HepG2 (cell line): ENCODE measurements around the gene LAMC3. TPM values are rescaled to one million over a fixed set of nuclear protein-coding genes. Genes with fewer than 3 reads are reported as not detected.

Source experiments
- CC2D1A ChIP-seq: sonication (generic); formaldehyde crosslinking; IDR thresholded peaks from 2 replicates; pipeline ENCODE4 v1.8.1; 2023; ENCODE audit warnings: mild to moderate bottlenecking, missing genetic modification reagents
- CENPX ChIP-seq: sonication (generic); formaldehyde crosslinking; IDR thresholded peaks from 2 replicates; pipeline ENCODE4 v1.9.0; 2021; ENCODE audit warnings: mild to moderate bottlenecking, missing genetic modification reagents, moderate library complexity
- FOSL1 ChIP-seq: sonication (generic); formaldehyde crosslinking; IDR thresholded peaks from 2 replicates; pipeline ENCODE4 v1.9.0; 2021; ENCODE audit warnings: missing genetic modification reagents, borderline replicate concordance
- FOXJ3 ChIP-seq: sonication (generic); formaldehyde crosslinking; IDR thresholded peaks from 2 replicates; pipeline ENCODE4 v1.4.0; 2020; ENCODE audit warnings: missing genetic modification reagents, mild to moderate bottlenecking, borderline replicate concordance
- HNRNPH1 ChIP-seq: fragments of 200-400 bp; formaldehyde crosslinking; optimal IDR thresholded peaks from 2 replicates; pipeline ENCODE3; 2017; ENCODE audit warnings: mild to moderate bottlenecking, low read depth, low read length
- MIER2 ChIP-seq: IDR thresholded peaks from 2 replicates; pipeline ENCODE4 v1.6.1; 2016; ENCODE audit warnings: missing biosample characterization, missing genetic modification reagents
- NONO ChIP-seq, 2 experiments: fragments of 450-650 bp in 1 of 2; sonication (generic) in 1 of 2; formaldehyde crosslinking in 1 of 2; IDR thresholded peaks in 1 of 2; conservative IDR thresholded peaks in 1 of 2; 2 replicates each; pipeline versions ENCODE4 v1.6.1 to v1.8.0; 2017 to 2022; ENCODE audit warnings: mild to moderate bottlenecking in 1 of 2, missing genetic modification reagents in 1 of 2, moderate library complexity in 1 of 2
- SOX6 ChIP-seq, 2 experiments: fragments of 450-650 bp in 1 of 2; sonication (generic) in 1 of 2; formaldehyde crosslinking in 1 of 2; IDR thresholded peaks; 2 replicates each; pipeline versions ENCODE4 v1.4.0 to v1.6.1; 2017 to 2020; ENCODE audit warnings: antibody characterized with exemption in 1 of 2, mild to moderate bottlenecking in 1 of 2, missing genetic modification reagents in 1 of 2
- ZBTB3 ChIP-seq: sonication (generic); formaldehyde crosslinking; IDR thresholded peaks from 2 replicates; pipeline ENCODE4 v1.4.0; 2020; ENCODE audit warnings: low read depth, mild to moderate bottlenecking, moderate library complexity, missing genetic modification reagents, borderline replicate concordance
- ZEB1 ChIP-seq: IDR thresholded peaks from 2 replicates; pipeline ENCODE4 v1.6.1; 2012; ENCODE audit warnings: mild to moderate bottlenecking, low read depth, inconsistent platforms; ENCODE audit not compliant: insufficient replicate concordance
- ZFP36L1 ChIP-seq: sonication (generic); formaldehyde crosslinking; IDR thresholded peaks from 2 replicates; pipeline ENCODE4 v1.8.0; 2022; ENCODE audit warnings: mild to moderate bottlenecking, missing genetic modification reagents, moderate library complexity
- ZKSCAN5 ChIP-seq: sonication (generic); formaldehyde crosslinking; IDR thresholded peaks from 2 replicates; pipeline ENCODE4 v1.5.1; 2020; ENCODE audit warnings: mild to moderate bottlenecking, missing genetic modification reagents
- ZNF121 ChIP-seq: sonication (generic); formaldehyde crosslinking; IDR thresholded peaks from 2 replicates; pipeline ENCODE4 v1.5.0; 2020; ENCODE audit warnings: mild to moderate bottlenecking, missing genetic modification reagents
- ZNF329 ChIP-seq: sonication (generic); formaldehyde crosslinking; IDR thresholded peaks from 2 replicates; pipeline ENCODE4 v1.9.0; 2021; ENCODE audit warnings: low read depth, mild to moderate bottlenecking, missing genetic modification reagents
- ZNF567 ChIP-seq: sonication (generic); formaldehyde crosslinking; IDR thresholded peaks from 2 replicates; pipeline ENCODE4 v1.8.1; 2023; ENCODE audit warnings: mild to moderate bottlenecking, missing genetic modification reagents, borderline replicate concordance
- ZNF605 ChIP-seq: sonication (generic); formaldehyde crosslinking; IDR thresholded peaks from 2 replicates; pipeline ENCODE4 v1.8.0; 2022; ENCODE audit warnings: mild to moderate bottlenecking, missing genetic modification reagents
- ZNF672 ChIP-seq: sonication (generic); formaldehyde crosslinking; IDR thresholded peaks from 2 replicates; pipeline ENCODE4 v1.8.1; 2022; ENCODE audit warnings: missing genetic modification reagents
- ZNF766 ChIP-seq: sonication (generic); formaldehyde crosslinking; IDR thresholded peaks from 2 replicates; pipeline ENCODE4 v1.5.0; 2020; ENCODE audit warnings: missing genetic modification reagents, borderline replicate concordance
- polyA plus RNA-seq, 8 experiments: library from polyadenylated mRNA; depleted of rRNA in 3 of 8; stranded (reverse) in 7 of 8; unstranded in 1 of 8; fragments of >200 nt; fragmentation: Illumina TruSeq in 4 of 8; extraction: Trizol in 4 of 8; gene quantifications; 2 replicates each; pipeline versions ENCODE4 v1.2.1 to v1.2.3, GENCODE V29; 2011 to 2016; ENCODE audit warnings: low read depth in 4 of 8, missing spikeins in 1 of 8, mixed read lengths in 1 of 8; ENCODE audit not compliant: insufficient read depth in 1 of 8
- total RNA-seq, 5 experiments: library from RNA; depleted of rRNA; stranded (reverse); fragments of >200 nt; fragmentation: Illumina TruSeq; extraction: Trizol; gene quantifications; 2 replicates each; pipeline ENCODE4 v1.2.3, GENCODE V29; 2016; ENCODE audit warnings: low read depth in 1 of 5
- TF ChIP-seq, protein P1 (sequence below): sonication (generic); formaldehyde crosslinking; conservative IDR thresholded peaks from 2 replicates; pipeline ENCODE4 v1.4.0; 2020; ENCODE audit warnings: mild to moderate bottlenecking, missing genetic modification reagents, moderate library complexity
- TF ChIP-seq, protein P2 (sequence below): sonication (generic); formaldehyde crosslinking; IDR thresholded peaks from 2 replicates; pipeline ENCODE4 v1.5.0; 2020; ENCODE audit warnings: mild to moderate bottlenecking, low read depth, missing genetic modification reagents, borderline replicate concordance
- TF ChIP-seq, protein P3 (sequence below): sonication (generic); formaldehyde crosslinking; IDR thresholded peaks from 2 replicates; pipeline ENCODE4 v1.8.0; 2022; ENCODE audit warnings: mild to moderate bottlenecking, missing genetic modification reagents, moderate library complexity
- TF ChIP-seq, protein P4 (sequence below): sonication (generic); formaldehyde crosslinking; IDR thresholded peaks from 2 replicates; pipeline ENCODE4 v1.5.1; 2020; ENCODE audit warnings: mild to moderate bottlenecking, moderate library complexity, missing genetic modification reagents

Gene LAMC3
- total and polyA plus RNA-seq, 2 of the 13 experiments (the other 11 are each of a cell fraction or from before 2014, with no cell fraction given), result 0.07 to 0.57 TPM

DNA sequence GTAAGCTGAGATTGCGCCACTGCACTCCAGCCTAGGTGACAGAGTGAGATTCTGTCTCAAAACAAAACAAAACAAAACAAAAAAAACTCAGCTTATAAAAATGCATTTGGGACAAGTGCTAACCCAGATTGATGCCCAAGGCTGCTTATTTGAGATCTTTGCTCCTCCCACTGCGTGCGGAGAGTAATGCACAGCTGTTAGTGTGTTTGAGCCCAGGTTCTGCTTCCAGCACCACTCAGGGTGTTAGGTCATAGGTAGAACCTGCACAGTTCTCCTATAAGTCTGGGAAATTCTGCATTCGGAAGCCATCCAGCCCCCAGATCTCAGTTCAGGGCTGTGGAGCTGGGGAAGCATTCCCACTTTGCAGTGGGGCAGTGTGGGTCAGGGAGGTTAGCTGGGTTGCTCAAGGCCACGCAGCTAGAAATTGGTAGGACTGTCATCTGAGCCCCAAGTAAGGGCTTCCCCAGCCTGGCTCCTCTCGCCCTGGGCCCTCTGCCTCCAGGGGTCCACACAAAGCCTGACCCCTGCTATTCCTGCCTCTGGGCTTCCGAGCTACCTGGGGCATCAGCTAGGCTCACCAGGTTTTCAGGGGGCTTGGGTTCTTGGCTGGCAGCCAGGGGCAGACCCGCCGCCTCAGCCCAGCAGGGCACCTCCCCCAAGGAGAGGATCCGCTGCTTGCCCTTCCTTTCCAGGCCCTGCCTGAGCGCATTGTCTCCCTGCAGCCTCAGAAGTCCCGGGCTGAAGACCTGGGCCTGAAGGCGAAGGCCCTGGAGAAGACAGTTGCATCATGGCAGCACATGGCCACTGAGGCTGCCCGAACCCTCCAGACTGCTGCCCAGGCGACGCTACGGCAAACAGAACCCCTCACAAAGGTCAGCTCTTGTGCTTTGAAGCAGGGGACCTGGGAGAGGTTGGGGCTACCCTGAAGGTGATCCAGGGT is 69.7 kb downstream of the LAMC3 start (continued):
- TF ChIP-seq ZBTB3 (CRISPR knock-in tag), result no peak
- TF ChIP-seq, protein P1, sequence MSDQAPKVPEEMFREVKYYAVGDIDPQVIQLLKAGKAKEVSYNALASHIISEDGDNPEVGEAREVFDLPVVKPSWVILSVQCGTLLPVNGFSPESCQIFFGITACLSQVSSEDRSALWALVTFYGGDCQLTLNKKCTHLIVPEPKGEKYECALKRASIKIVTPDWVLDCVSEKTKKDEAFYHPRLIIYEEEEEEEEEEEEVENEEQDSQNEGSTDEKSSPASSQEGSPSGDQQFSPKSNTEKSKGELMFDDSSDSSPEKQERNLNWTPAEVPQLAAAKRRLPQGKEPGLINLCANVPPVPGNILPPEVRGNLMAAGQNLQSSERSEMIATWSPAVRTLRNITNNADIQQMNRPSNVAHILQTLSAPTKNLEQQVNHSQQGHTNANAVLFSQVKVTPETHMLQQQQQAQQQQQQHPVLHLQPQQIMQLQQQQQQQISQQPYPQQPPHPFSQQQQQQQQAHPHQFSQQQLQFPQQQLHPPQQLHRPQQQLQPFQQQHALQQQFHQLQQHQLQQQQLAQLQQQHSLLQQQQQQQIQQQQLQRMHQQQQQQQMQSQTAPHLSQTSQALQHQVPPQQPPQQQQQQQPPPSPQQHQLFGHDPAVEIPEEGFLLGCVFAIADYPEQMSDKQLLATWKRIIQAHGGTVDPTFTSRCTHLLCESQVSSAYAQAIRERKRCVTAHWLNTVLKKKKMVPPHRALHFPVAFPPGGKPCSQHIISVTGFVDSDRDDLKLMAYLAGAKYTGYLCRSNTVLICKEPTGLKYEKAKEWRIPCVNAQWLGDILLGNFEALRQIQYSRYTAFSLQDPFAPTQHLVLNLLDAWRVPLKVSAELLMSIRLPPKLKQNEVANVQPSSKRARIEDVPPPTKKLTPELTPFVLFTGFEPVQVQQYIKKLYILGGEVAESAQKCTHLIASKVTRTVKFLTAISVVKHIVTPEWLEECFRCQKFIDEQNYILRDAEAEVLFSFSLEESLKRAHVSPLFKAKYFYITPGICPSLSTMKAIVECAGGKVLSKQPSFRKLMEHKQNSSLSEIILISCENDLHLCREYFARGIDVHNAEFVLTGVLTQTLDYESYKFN, result peak; percentile 37; the same call in 1 of the 2 replicates
- no peak for TF ChIP-seq ZNF672 (CRISPR knock-in tag)
- no peak for TF ChIP-seq ZNF766 (CRISPR knock-in tag)
- no peak for TF ChIP-seq CC2D1A (CRISPR knock-in tag)
- no peak for TF ChIP-seq CENPX (CRISPR knock-in tag)
- TF ChIP-seq NONO (IDR thresholded peaks at IDR 0.05), result no peak
- TF ChIP-seq NONO (CRISPR knock-in tag; conservative IDR thresholded peaks at IDR 0.05), result 0 out of 2 replicates have a peak, but pooled peaks have one; percentile 40
- TF ChIP-seq ZNF567 (CRISPR knock-in tag), result no peak
- TF ChIP-seq HNRNPH1, result no peak
- no peak for TF ChIP-seq MIER2 (CRISPR knock-in tag)
- no peak for TF ChIP-seq ZFP36L1
- no peak for TF ChIP-seq SOX6 (IDR thresholded peaks at IDR 0.05)
- no peak for TF ChIP-seq SOX6 (CRISPR knock-in tag; IDR thresholded peaks at IDR 0.05)
- TF ChIP-seq FOSL1 (CRISPR knock-in tag), result no peak
- TF ChIP-seq ZNF121 (CRISPR knock-in tag), result 0 out of 2 replicates have a peak, but pooled peaks have one; percentile 29
- no peak for TF ChIP-seq ZNF605
- TF ChIP-seq, protein P2, sequence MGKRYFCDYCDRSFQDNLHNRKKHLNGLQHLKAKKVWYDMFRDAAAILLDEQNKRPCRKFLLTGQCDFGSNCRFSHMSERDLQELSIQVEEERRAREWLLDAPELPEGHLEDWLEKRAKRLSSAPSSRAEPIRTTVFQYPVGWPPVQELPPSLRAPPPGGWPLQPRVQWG (CRISPR knock-in tag), result no peak
- TF ChIP-seq ZEB1, result no peak
- TF ChIP-seq, protein P3, sequence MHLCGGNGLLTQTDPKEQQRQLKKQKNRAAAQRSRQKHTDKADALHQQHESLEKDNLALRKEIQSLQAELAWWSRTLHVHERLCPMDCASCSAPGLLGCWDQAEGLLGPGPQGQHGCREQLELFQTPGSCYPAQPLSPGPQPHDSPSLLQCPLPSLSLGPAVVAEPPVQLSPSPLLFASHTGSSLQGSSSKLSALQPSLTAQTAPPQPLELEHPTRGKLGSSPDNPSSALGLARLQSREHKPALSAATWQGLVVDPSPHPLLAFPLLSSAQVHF, result no peak
- TF ChIP-seq FOXJ3, result no peak
- no peak for TF ChIP-seq ZNF329 (CRISPR knock-in tag)
- no peak for TF ChIP-seq ZKSCAN5
- TF ChIP-seq, protein P4, sequence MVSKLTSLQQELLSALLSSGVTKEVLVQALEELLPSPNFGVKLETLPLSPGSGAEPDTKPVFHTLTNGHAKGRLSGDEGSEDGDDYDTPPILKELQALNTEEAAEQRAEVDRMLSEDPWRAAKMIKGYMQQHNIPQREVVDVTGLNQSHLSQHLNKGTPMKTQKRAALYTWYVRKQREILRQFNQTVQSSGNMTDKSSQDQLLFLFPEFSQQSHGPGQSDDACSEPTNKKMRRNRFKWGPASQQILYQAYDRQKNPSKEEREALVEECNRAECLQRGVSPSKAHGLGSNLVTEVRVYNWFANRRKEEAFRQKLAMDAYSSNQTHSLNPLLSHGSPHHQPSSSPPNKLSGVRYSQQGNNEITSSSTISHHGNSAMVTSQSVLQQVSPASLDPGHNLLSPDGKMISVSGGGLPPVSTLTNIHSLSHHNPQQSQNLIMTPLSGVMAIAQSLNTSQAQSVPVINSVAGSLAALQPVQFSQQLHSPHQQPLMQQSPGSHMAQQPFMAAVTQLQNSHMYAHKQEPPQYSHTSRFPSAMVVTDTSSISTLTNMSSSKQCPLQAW, result no peak
